ENCODE measurements around the gene FNDC1.

GRCh38 chr6:159203304-159204005 is 34.3 kb downstream of the FNDC1 start:
- TF ChIP-seq CTCF (IDR thresholded peaks at IDR 0.05) (no peak), EP300 (IDR thresholded peaks at IDR 0.05) (no peak)

Data from ovary (tissue), 3 donors.